HG03039 (cell line): Measurements from ENCODE around the gene ZNF280D.
"Not testable (repeated sequence)": the region's sequence is repeated elsewhere in the genome, so short reads cannot be mapped to it uniquely, and the experiment has no call there.

Experiments used
- ATAC-seq: cut with Tn5 transposase; IDR thresholded peaks from one replicate; pipeline ENCODE4 v1.9.1; 2021; ENCODE audit warnings: mild to moderate bottlenecking, moderate library complexity; ENCODE audit not compliant: unreplicated experiment

ZNF280D gene

GRCh38 chr15:56733136-56734012, at the start of gene ZNF280D:
Gene ZNF280D (minus strand): TSS chr15:56733509. CDS start chr15:56707109, 26,400 bp downstream.
- ATAC-seq = peak; percentile 69

GRCh38 chr15:56782306-56782705, 49.0 kb upstream of the ZNF280D start:
- ATAC-seq = no peak

GRCh38 chr15:56781666-56782065, 48.4 kb upstream of the ZNF280D start:
- ATAC-seq = no peak

GRCh38 chr15:56780102-56780725, 46.9 kb upstream of the ZNF280D start:
- ATAC-seq = not testable (repeated sequence)

GRCh38 chr15:56779449-56779848, 46.1 kb upstream of the ZNF280D start:
- not testable (repeated sequence) for ATAC-seq

GRCh38 chr15:56778761-56779160, 45.5 kb upstream of the ZNF280D start:
- no peak for ATAC-seq

GRCh38 chr15:56776839-56777238, 43.5 kb upstream of the ZNF280D start:
- no peak for ATAC-seq

- no peak for ATAC-seq
These were observed 42.3 kb upstream of the ZNF280D start for GRCh38 chr15:56775641-56776040.

GRCh38 chr15:56774356-56774755, 41.0 kb upstream of the ZNF280D start:
- no peak for ATAC-seq

GRCh38 chr15:56772868-56773639, 39.7 kb upstream of the ZNF280D start:
- no peak for ATAC-seq

- no peak for ATAC-seq
These were observed 36.9 kb upstream of the ZNF280D start for GRCh38 chr15:56770173-56770572.

GRCh38 chr15:56767315-56767714, 34.0 kb upstream of the ZNF280D start:
- no peak for ATAC-seq

- ATAC-seq = no peak
These were observed 31.9 kb upstream of the ZNF280D start for GRCh38 chr15:56765251-56765650.

GRCh38 chr15:56763141-56763895, 30.0 kb upstream of the ZNF280D start:
- no peak for ATAC-seq

GRCh38 chr15:56760186-56760585, 26.9 kb upstream of the ZNF280D start:
- ATAC-seq = no peak

GRCh38 chr15:56759450-56759845, 26.1 kb upstream of the ZNF280D start:
- no peak for ATAC-seq

- no peak for ATAC-seq
These were observed 25.6 kb upstream of the ZNF280D start for GRCh38 chr15:56758770-56759449.

- no peak for ATAC-seq
These were observed 24.6 kb upstream of the ZNF280D start for GRCh38 chr15:56757875-56758274.

- no peak for ATAC-seq
These were observed 21.6 kb upstream of the ZNF280D start for GRCh38 chr15:56754772-56755370.

- ATAC-seq = no peak
These were observed 19.7 kb upstream of the ZNF280D start for GRCh38 chr15:56752986-56753385.
